ENCODE data around the gene ARL11.

DNA sequence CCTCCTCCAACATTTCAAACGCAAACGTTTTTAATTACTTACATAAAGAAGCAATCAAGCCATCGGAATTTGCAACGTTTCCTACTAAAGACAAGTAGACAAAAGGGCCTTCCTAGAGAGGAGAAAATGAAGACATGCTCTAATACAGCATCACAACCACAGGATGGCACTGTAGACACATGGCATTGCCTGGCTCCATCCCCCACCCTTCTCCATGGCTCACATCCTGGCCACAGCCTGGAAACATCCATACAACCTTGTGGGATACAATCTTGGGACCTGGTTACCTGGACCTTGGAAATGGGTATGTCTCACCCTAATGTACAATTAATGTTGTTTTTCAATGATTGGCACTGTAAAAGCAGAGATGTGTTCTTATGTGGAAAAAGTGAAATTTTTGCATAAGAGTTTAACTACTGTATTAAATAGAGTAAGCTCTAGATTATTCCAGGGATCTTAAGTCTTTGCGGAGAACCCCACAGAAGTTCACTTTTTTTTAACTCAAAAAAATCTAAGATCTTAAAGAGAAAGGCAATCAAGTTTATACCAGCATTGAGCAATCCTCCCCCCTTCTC lies 41.5 kb downstream of the ARL11 start:
- TF ChIP-seq, protein P1, sequence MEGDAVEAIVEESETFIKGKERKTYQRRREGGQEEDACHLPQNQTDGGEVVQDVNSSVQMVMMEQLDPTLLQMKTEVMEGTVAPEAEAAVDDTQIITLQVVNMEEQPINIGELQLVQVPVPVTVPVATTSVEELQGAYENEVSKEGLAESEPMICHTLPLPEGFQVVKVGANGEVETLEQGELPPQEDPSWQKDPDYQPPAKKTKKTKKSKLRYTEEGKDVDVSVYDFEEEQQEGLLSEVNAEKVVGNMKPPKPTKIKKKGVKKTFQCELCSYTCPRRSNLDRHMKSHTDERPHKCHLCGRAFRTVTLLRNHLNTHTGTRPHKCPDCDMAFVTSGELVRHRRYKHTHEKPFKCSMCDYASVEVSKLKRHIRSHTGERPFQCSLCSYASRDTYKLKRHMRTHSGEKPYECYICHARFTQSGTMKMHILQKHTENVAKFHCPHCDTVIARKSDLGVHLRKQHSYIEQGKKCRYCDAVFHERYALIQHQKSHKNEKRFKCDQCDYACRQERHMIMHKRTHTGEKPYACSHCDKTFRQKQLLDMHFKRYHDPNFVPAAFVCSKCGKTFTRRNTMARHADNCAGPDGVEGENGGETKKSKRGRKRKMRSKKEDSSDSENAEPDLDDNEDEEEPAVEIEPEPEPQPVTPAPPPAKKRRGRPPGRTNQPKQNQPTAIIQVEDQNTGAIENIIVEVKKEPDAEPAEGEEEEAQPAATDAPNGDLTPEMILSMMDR (IDR thresholded peaks at IDR 0.05; ENCODE audit: insufficient read depth, low read depth, low read length): peak; percentile 75
- TF ChIP-seq EZH2 (IDR thresholded peaks at IDR 0.05; ENCODE audit: insufficient read depth, low read length): no peak

Data from astrocyte (in vitro differentiated cells and primary cell).